Spleen (tissue), 7 donors: Measurements from ENCODE around the gene TBC1D2.

ENCODE experiments used
- CTCF ChIP-seq, 11 experiments: fragments of 200-600 bp in 7 of 11; fragments of 450-650 bp in 4 of 11; sonication (generic) in 4 of 11; IDR thresholded peaks in 8 of 11; conservative IDR thresholded peaks in 3 of 11; 1 replicate in 7 of 11; 2 replicates in 4 of 11; pipeline versions ENCODE4 v1.4.0 to v1.8.0; 2016 to 2021; ENCODE audit warnings: antibody characterized with exemption in 11 of 11, inconsistent platforms in 4 of 11, mild to moderate bottlenecking in 1 of 11
- POLR2A ChIP-seq, 3 donors: fragments of 450-650 bp; IDR thresholded peaks; one replicate each; pipeline ENCODE4 v1.5.1; 2017; ENCODE audit warnings: antibody characterized with exemption in 3 of 3, mild to moderate bottlenecking in 1 of 3
- POLR2AphosphoS5 ChIP-seq, 3 donors: sonication (generic); formaldehyde crosslinking; IDR thresholded peaks; one replicate each; pipeline ENCODE4 v1.5.1; 2017; ENCODE audit warnings: antibody characterized with exemption in 3 of 3
- donor health status: DM: no; HTN: no; CAD: no; lungs with moderate emphysema.
- donor health status: DM: no; HTN: no; CAD: no.
- donor health status: DM: no; HTN: no; CAD: no.

- TF ChIP-seq POLR2A (IDR thresholded peaks at IDR 0.05) (no peak), CTCF (IDR thresholded peaks at IDR 0.05 in 8 of 11, conservative IDR thresholded peaks at IDR 0.05 in 3 of 11) (no peak), POLR2AphosphoS5 (IDR thresholded peaks at IDR 0.05) (no peak)
These were observed 78.8 kb downstream of the TBC1D2 start for GRCh38 chr9:98176391-98177259.
